Stimulated activated CD8-positive, alpha-beta memory T cell treated with anti-CD3 and anti-CD28 coated beads, Interleukin-2, amount 100 ng/mL, for 48 hours (primary cell): ENCODE measurements around the gene ALPL.

Experiments used
- DNase-seq, 2 donors: peaks; one replicate each; pipeline ENCODE4 v3.0.0-alpha.2; 2020; ENCODE audit warnings: low read depth in 2 of 2

The ALPL gene

DNA sequence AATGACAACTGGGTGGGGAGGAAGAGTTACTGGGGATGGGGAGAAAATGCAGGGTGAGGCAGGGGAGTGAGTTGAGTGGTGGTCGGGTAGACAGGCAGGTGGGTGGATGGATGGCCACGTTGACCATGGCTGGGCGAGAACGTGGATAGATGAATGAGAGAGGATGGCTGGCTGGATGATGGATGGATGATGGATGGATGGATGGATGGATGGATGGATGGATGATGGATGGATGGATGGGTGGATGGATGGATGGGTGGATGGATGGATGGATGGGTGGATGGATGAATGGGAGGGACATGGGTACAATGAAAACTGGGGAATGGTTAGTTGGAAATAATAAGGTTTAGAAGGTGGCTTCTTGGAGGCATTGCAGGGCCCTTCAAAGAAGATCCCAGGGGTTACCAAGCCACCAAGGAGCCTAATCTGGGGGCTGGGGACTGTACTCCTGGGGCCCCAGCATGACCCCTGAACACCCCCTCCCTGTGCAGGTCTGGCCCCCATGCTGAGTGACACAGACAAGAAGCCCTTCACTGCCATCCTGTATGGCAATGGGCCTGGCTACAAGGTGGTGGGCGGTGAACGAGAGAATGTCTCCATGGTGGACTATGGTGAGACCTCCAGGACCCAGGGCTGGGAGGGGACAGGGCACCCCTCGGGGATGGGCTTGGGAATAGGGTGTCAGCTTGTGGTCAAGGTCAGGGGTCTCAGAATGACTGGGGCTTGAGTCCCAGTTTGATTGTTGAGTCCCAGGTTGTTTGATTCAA is 67.0 kb downstream of the ALPL start:
- no peak for DNase-seq

DNA sequence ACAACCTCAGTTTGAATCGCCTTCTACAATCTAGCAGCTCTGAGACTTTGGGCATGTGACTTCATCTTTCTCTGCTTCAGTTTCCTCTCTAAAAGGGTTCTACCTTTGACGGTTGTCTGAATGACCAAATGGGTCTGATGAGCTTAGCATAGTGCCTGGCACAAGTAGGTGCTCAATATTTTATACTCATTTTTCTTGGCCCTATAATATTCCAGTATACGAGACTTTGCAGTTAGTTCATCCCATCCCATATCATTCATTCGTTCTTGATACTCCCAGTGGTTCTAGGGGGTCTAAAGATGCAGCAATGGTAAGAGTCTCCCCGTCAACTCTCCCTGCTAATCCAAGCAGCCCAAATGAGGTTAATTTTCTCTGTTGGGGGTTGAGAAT is 67.6 kb downstream of the ALPL start:
- no peak for DNase-seq

DNA sequence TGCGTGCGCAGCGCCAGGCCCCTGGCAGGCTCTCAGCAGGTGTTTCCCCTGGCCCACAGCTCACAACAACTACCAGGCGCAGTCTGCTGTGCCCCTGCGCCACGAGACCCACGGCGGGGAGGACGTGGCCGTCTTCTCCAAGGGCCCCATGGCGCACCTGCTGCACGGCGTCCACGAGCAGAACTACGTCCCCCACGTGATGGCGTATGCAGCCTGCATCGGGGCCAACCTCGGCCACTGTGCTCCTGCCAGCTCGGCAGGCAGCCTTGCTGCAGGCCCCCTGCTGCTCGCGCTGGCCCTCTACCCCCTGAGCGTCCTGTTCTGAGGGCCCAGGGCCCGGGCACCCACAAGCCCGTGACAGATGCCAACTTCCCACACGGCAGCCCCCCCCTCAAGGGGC is 68.1 kb downstream of the ALPL start:
- no peak for DNase-seq

DNA sequence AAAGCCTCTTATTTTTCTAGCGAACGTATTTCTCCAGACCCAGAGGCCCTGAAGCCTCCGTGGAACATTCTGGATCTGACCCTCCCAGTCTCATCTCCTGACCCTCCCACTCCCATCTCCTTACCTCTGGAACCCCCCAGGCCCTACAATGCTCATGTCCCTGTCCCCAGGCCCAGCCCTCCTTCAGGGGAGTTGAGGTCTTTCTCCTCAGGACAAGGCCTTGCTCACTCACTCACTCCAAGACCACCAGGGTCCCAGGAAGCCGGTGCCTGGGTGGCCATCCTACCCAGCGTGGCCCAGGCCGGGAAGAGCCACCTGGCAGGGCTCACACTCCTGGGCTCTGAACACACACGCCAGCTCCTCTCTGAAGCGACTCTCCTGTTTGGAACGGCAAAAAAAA is 68.7 kb downstream of the ALPL start:
- no peak for DNase-seq

DNA sequence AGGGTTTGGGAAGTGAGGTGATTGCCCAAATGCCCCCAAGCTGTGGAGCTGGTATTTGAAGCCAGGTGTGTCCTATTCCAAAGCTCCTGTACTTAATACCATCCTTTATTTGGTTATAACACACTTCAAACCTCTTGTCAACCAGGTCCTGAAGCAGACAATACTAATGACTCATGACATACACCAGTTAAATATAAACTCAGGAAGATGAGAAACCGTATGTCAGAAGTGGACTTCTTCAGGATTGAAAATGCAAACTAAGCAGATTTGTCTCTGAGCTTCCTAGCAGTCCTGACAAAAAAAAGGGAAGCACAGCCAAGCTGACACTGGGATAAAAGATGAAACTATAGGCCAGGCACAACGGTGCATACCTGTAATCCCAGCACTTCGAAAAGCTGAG is 70.6 kb downstream of the ALPL start:
- no peak for DNase-seq

DNA sequence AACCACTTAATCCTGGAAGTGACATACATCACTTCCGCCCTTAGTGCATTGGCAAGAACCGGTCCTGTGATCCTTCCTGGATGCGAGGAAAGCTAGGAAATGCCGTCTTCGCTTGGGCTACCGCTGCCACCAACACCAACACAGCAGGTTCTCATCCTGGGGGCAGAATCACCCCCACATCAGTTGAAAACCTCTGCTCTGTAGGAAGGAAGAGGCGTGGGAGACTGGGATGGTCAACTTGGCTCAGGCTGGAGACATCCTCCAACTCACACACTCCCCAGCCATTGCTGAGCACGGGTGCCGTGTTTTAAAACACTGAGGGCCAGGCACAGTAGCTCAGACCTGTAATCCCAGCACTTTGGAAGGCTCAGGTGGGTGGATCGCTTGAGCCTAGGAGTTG is 74.9 kb downstream of the ALPL start:
- no peak for DNase-seq

DNA sequence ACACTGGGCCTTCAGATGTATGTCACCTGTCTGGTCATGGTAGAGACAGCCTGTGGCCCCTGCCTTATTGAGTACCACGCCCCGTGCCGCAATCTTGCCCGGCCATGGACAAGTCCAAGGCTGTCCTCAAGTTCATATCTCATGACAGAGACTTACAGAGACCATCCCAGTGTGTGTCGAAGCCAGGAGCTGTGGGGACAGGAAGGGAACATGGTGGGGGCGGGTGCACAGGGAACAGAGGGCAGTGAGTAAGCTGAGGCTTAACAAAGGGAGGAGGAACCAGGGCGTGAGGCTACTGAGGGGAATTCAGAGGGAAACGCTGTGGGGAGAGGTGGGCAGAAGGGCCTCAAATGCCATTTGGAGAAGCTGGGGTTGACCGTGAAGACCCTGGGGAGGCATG is 75.8 kb downstream of the ALPL start:
- DNase-seq = no peak

DNA sequence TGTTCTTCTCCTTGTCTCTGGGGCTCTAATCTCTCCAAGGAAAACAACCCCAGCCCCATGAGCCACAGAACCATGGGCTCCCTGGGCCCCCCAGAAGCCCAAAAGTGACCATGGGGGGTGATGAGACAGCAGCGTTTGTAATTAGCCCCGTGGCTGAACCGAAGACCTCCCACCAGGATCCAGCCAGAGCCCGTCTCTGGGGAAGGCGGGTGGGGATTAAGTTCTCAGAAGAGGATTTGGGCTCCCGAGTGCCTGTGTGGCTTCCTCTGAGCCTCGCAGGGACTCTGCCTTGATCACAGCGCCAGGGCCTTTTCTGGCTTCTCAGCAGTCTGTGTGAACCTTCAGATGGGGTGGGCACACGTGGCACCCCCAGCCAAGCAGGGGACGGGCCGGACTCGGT is 77.0 kb downstream of the ALPL start:
- DNase-seq = no peak

DNA sequence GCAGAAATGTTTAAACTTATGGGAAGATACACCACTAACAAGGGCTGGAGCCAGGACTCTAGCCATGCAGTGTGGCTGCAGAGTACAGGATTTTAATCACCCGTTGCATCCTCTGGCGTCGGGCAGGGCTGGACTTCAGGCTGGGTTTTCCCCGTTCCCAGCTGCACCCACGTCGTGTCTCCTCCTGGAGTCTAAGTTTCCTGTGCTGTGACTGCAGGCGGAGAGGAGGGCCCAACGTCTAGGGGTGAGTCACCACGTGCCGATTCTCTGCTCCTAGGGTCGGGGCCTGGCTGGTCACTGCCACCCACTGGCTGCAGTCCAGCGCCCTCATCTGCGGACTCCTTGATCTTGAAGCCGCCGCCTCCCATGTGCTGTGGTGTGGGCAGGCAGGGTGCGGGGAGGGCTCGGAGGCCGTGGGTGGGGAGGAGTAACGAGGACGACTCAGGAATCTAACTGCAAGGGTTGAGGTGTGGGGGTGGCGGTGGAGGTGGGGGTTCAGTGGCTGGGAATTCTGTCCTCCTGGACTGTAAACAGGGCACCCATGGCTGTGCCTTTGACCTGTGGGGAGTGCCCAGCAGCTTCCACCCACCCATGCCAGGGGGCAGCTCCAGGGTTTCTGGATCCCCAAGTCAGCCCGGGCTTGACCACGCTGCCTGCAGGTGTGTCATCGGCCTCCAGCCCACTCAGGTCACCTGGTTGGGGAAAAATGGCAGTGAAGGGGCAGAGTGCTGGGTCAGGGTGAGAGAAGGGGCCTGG is 77.8 kb downstream of the ALPL start:
- DNase-seq = no peak

DNA sequence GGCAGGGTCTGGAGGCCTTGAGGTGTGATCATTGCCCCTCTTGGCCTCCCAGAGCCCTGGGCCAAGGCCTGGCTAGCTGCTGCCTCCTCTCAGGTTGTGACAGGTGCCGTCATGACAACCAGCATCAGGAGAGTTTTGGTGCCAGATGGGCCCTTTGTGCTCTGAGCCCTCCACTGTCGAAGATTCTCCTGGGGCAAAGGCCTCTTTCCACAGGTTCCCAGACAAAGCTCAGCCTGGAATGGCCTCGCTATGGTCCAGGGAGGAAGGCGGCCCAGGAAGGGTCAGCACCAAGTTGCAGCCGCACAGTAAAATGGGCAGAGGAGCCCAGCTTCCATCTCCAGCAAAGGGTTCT is 78.4 kb downstream of the ALPL start:
- no peak for DNase-seq

DNA sequence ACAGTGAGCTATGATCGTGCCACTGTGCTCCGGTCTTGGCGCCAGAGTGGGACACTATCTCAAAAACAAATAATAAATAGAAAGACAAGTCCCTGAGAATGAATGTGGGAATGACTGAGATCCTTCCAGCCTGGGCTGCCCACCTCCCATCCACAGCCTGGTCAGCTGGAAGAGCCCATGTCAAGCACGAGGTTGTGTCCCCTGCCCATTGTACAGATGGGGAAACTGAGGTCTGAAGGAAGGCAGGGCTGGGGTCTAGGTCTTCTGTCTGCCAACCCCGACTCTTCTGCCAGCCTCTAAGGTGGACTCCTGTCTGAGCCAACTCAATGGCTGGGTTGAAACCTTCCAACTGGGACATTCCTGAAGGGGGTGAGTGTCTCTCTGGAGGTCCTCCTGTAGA is 80.4 kb downstream of the ALPL start:
- no peak for DNase-seq

DNA sequence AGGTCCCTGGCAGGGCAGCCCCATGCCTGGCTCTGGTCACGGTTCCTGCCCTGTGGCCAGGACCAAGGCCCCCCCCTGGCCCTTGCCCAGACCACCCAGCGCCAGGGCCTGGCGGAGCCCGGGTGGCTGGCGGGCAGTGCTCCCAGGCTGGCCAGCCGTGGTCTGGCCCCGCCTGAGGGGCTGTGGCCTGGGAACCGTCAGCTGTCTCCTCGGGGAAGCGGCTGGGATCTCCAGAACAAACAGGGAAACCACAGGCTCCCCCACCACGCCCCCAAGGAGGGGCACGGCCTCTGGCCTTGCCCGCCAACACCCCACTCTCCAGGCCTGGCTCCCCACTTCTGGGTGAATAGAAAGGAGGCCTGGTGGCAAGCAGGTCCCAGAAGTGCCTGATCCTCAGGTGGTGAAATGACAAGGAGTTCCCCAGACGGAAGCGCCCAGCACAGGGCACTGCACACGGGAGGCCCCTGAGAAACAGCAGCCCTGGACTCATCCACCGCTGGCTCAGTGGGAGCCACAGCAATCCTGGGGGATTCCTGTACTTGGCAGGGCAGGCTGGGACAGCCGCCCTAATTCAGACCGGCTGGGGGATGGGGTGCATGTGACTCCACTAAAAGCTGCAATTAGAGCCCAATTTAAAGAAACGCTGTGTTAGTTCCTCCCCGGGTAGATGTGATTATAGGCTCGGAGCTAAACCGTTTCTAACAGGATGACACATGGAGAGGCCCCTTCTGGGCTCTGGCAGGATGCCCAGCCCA is 81.1 kb downstream of the ALPL start:
- no peak for DNase-seq

DNA sequence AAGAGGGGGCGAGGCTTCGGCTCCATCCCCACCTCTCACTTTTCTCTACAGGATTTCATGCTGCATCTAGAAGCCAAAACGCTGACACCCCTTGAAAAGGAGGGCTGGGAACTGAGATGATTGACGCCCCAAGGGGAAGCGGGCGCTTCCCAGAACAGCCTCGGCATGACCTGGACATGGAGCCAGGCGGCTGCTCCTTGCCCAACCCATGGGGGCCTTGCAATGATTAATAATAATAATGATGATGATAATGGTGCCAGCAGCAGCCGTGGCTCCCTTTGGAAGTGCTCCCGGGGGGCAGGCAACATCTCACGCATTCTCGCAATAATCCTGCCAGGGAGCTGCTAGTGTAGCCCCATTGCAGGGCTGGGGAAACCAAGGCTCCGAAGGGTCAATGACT is 81.7 kb downstream of the ALPL start:
- no peak for DNase-seq

DNA sequence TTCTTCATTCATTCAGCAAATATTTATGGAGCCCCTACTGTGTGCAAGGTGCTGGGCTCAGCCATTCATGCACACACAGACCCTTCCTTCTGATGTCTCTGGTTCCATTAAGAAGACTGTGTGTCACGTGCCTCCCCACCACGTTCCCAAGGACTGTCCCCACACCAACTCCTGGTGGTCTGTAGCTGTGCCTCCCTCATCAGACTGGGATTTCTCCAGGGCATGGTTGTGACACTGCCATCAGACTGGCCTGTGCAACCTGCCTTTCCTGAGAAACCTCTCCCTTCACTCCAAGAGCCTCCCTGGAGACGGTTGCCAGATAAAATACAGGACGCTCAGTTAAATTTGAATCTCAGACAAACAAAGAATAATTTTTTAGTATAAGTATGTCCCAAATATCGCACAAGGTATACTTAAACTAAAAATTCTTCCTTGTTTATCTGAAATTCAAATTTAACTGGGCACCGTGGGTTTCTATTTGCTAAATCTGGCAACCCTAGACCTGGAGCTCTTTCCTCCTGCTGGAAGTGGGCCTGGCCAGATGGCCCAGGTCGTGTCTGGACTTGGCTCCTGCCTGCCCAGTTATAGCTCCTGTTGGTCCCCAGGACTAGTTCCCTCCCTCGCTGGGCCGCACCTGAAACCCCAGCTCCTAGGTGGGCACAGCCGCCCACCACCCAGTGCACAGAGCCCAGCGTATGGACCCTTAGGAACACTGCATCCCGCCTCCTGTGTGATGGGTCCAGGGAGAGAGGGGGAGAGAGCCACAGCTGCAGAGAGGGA is 83.1 kb downstream of the ALPL start:
- DNase-seq = no peak

DNA sequence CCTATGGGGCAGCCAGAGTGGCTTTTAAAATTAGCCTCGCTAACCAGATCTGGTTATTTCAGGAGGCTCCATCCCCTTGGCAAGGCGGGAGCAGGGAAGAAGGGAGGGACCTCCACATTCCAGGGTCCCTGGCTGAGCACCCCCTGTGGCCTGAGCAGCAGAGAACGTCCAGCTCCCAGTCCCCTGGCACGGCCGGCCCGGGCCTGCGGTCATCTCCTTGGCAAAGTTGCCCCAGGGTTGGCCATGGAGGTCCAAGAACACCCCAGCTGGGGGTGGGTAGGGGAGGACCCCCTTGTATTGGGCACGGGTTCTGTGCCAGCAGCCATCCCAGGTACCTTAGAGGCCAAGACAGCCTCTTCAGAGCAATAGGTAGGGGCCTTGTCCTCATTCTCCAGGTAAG is 84.0 kb downstream of the ALPL start:
- no peak for DNase-seq

DNA sequence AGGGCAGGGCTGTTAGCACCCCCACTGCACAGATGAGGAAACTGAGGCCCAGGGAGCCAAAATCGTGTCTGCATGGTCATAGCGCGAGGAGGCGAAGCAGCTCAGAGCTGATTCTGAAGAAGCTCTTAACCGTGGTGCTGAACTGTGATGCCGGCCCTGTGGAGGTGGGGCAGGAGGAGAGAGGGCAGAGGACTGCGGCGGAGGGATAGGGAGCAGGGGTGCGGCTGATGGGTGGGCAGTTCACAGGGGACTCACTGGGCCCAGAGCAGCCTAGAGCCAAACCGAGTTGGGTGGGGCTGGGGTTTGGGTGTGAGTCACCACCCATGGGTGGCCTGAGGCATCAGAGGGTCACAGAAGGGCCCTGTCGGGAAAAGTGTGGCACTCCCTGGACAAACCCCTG is 85.3 kb downstream of the ALPL start:
- no peak for DNase-seq

DNA sequence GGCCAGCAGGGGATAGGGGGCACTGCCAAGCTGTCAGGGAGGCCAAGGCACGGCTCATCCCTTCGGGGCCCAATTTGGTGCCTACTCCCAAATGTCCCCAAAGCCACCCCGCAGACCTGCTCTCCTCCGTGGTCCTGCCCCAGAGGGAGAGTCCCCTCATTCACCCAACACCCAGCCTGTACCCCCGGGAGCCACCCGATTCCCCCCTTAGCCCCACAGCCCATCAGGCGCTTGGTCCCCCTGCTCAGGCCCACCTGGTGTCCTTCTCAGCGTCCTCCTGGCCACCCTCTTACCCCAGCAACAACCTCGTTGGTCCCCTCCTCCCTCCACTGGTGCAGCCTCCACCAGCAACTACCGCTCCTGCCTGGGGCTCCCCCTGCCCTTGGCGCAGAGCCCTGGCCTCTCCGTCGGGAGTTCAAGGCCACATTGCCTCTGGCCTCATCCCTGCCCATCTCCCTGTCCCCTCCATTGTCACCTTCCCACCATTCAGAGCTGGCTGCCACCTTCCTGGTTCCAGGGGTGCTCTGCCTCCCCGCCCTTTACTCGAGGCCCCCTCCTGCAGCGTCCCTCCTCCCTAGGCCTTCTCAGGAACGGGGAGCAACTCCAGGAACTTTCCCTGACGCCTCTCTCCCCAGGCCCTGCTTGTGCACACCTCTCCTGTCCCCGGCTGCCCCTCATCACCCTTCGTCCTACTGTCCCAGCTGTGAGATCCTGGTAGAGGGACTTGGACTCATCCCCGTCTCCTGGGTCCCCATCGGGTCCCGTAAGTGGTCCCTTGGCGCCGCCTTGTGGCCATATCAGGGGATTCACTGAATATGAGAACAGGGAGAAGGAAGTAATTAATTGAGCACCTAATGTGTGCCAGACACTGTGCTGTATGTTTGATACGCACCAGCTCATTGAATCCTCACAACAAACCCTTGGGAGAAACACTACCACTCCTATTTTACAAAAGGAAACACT is 86.0 kb downstream of the ALPL start:
- DNase-seq = peak; percentile 54 to 61

DNA sequence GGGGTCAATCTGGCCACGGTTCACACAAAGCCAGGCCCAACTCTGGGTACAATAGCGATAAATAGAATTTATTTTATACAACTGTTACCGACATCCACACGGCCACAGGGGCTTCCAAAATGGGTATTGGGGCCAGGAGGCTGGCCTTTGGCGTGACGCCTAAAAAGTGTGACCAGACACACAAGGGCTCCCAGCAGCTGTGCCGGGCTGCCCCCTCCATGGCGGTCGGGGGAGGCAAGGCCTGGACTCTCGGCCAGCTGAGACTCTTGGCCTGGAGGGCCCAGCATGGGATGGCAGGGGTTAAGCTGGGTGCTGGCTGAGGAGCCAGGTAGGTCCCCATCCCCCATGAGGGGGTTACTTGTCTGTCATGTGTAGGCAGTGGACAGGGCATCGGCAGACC is 87.0 kb downstream of the ALPL start:
- no peak for DNase-seq

DNA sequence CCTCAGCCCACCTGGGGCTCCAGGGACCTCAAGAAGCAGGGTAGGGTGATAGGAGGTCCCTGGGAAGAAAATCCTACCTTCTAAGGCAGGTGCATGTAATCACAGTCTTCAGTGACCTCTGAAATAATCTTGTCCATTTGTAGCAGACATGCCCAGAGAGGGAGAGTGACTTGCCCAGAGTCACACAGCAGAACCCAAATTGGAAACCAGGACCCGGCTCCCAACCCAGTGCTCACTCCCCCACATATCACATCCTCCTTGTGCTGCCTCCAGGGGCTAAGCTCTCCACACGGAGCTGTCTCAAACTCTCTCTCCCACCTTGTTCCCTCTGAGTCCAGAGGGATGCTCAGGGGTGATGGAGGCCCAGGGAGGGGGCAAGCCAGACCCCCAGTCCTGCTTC is 87.4 kb downstream of the ALPL start:
- DNase-seq = no peak

DNA sequence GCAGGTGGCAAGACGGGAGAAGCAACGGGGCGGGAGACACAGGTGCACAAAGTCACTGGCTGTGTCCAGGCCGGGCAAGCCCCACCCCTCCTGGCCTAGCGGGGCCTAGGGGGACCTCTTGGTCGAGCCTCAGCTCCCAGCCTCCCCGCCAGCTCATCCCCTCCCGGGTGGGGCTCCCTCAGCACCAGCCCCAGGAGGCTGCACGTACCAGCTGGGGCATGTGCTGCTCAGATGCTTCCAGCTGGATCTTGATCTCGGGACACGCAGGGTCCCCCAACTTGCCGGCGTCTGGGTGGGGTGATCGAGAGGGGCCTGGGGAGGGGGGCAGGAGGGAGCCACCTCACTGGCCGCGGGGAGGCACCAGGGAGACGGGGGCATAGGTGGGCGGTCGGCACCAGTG is 88.5 kb downstream of the ALPL start:
- no peak for DNase-seq

DNA sequence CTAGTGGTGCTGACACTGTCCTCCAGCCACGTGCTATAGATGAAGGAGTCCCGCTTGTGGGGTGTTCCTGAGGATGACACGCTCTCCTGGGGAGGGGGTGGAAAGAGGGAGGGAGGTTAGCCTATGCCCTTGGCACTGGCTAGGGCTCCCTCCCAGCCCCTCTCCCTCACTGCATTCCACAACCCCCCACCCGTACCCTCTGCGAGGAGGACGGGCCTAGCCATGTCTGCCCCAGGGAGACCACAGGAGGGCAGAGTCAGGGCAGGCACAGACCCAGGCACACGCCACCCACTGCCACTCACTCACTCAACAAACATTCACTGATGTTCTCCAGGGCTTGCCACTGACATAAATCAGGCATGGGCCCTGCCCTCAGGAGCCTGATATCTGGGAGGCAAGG is 89.2 kb downstream of the ALPL start:
- DNase-seq = no peak
